Chondrocyte (in vitro differentiated cells): ENCODE measurements around the gene OLFM4. TPM values are rescaled to one million over a fixed set of nuclear protein-coding genes. Genes with fewer than 3 reads are reported as not detected.

Source experiments
- DNase-seq: peaks from one replicate; pipeline ENCODE4 v3.0.0; 2021; ENCODE audit warnings: mixed read lengths, low spot score
- H3K27ac Mint-ChIP-seq: one replicate; pipeline ENCODE4 v1.8.0; 2021; ENCODE audit warnings: mild to moderate bottlenecking, moderate library complexity, mixed read lengths; ENCODE audit not compliant: unreplicated experiment
- H3K27me3 Mint-ChIP-seq: 2 replicates; pipeline ENCODE4 v1.8.0; 2021; ENCODE audit warnings: low read depth, mixed read lengths
- H3K36me3 Mint-ChIP-seq: 2 replicates; pipeline ENCODE4 v1.8.0; 2021; ENCODE audit warnings: low read depth, mixed read lengths
- H3K4me1 Mint-ChIP-seq: 2 replicates; pipeline ENCODE4 v1.8.0; 2021; ENCODE audit warnings: low read depth, mild to moderate bottlenecking, mixed read lengths
- H3K4me3 Mint-ChIP-seq: one replicate; pipeline ENCODE4 v1.8.0; 2021; ENCODE audit warnings: mild to moderate bottlenecking, moderate library complexity, mixed read lengths; ENCODE audit not compliant: unreplicated experiment
- H3K9me3 Mint-ChIP-seq: 2 replicates; pipeline ENCODE4 v1.8.0; 2021; ENCODE audit warnings: low read depth, mixed read lengths
- total RNA-seq: library from RNA; stranded (reverse); gene quantifications from 3 replicates; pipeline ENCODE4 v1.2.1, GENCODE V29; 2021
- TF ChIP-seq, protein P1 (sequence below): fragments of 200-600 bp; sonication (generic); IDR thresholded peaks from 2 replicates; pipeline ENCODE4 v1.5.0; 2021; ENCODE audit warnings: antibody characterized with exemption, mild to moderate bottlenecking, moderate library complexity

The OLFM4 gene
- total RNA-seq, 1 donor from 2014 or later: 0.25 TPM

DNA sequence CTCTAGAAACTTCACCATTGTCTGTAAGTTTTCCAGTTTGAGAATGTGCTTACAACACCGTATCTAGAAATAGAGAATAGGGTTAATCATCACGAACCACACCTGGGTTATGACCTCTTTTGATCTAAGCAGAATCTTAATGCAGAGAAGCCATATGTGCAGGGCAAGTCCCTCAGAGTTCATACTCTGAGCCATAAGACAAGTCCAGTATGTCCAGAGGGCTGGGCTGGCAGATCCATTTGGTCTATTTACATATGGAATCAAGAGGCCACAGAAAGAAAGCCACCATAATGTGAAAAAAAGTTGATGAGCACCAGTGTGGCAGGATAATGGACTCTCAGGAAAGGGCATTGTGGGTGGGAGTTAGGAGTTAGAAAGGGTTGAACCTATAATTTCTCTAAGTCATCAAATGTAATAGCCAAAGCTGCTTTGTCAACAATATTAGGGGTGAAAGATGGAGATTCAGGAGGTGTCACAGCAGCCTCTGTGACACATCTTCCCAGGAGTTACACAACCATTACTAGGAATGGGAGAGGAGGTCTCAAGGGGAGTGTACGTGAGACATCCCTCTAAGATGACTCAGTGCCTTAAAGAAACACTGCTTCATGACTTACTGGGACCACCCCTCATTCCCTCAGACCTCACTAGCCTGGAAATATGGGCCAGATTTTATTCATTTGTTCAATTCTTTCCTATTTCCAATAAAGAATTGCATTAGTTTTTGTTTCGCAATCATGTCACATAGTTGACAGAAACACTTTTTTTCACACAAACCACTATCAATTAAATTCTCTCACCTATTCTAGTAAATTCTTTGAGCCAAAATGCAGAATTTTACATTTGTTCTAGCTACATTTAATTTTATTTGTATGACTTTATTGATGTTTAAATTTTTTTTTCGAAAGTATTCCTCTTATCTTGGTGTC, 30.4 kb upstream of the OLFM4 start:
- Mint-ChIP-seq H3K4me1 (no peaks in the 10 kb centered on the region), H3K27me3 (peaks cover under 1% of the 10 kb centered on the region), H3K36me3 (no peaks in the 10 kb centered on the region), H3K9me3 (no peaks in the 10 kb centered on the region), H3K27ac (no peak overlapping the region), H3K4me3 (no peak overlapping the region)
- no peak for DNase-seq
- TF ChIP-seq, protein P1, sequence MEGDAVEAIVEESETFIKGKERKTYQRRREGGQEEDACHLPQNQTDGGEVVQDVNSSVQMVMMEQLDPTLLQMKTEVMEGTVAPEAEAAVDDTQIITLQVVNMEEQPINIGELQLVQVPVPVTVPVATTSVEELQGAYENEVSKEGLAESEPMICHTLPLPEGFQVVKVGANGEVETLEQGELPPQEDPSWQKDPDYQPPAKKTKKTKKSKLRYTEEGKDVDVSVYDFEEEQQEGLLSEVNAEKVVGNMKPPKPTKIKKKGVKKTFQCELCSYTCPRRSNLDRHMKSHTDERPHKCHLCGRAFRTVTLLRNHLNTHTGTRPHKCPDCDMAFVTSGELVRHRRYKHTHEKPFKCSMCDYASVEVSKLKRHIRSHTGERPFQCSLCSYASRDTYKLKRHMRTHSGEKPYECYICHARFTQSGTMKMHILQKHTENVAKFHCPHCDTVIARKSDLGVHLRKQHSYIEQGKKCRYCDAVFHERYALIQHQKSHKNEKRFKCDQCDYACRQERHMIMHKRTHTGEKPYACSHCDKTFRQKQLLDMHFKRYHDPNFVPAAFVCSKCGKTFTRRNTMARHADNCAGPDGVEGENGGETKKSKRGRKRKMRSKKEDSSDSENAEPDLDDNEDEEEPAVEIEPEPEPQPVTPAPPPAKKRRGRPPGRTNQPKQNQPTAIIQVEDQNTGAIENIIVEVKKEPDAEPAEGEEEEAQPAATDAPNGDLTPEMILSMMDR: no peak

GRCh38 chr13:52999093-52999696, 29.4 kb upstream of the OLFM4 start:
- no peak overlapping the region for H3K4me3 Mint-ChIP-seq
- no peak for DNase-seq
- H3K36me3 Mint-ChIP-seq: no peaks in the 10 kb centered on the region
- H3K27me3 Mint-ChIP-seq: no peaks in the 10 kb centered on the region
- H3K27ac Mint-ChIP-seq: no peak overlapping the region
- H3K9me3 Mint-ChIP-seq: no peaks in the 10 kb centered on the region
- H3K4me1 Mint-ChIP-seq: no peaks in the 10 kb centered on the region
- TF ChIP-seq, protein P1: no peak

DNA sequence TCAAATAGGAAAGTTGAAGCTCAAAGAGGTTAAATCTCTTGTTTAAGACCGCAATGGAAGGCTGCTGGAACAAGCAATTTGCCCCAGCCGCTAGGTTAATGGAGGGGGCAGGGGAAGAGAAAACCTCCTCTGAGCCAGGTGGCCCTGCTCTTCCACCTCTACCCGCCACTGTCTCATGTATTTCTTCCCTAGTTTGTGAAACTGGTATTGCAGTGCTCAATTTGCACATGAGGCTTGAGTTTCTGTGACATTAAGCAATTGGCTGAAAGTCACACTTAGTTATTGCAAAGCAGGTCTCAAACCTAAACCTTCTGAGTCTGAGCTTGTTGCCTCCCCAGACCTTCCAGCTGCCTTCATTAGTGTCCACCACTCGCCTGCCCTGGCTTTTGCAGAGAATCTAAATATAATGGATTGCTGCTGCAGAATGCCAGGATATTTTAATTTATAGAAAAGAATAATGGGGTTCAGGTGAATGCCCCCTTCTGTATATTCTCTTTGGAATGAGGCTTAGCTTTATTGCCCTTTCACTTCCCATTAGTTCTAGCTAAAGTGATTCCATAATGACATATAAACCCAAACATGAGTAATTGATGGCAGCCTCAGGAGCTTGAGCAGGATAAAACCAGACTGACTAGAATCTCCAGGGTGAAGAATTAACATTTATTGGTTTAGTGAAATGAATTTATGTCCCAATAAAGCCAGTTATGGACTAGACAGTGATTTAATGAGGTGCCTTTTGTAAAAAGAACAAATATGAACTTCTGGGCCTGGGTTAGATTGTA, 27.0 kb upstream of the OLFM4 start:
- no peaks in the 10 kb centered on the region for H3K9me3 Mint-ChIP-seq
- TF ChIP-seq, protein P1: no peak
- no peaks in the 10 kb centered on the region for H3K27me3 Mint-ChIP-seq
- no peaks in the 10 kb centered on the region for H3K4me1 Mint-ChIP-seq
- DNase-seq: no peak
- H3K36me3 Mint-ChIP-seq: no peaks in the 10 kb centered on the region
- no peak overlapping the region for H3K27ac Mint-ChIP-seq
- no peak overlapping the region for H3K4me3 Mint-ChIP-seq

- Mint-ChIP-seq H3K27me3 (peaks cover 2% of the 10 kb centered on the region), H3K4me3 (no peak overlapping the region), H3K9me3 (no peaks in the 10 kb centered on the region), H3K36me3 (no peaks in the 10 kb centered on the region), H3K4me1 (no peaks in the 10 kb centered on the region), H3K27ac (no peak overlapping the region)
- TF ChIP-seq, protein P1: no peak
- DNase-seq: no peak
These were observed 24.0 kb upstream of the OLFM4 start for GRCh38 chr13:53004573-53004972.

- Mint-ChIP-seq H3K27me3 (peaks cover 2% of the 10 kb centered on the region), H3K4me3 (no peak overlapping the region), H3K27ac (no peak overlapping the region), H3K9me3 (no peaks in the 10 kb centered on the region), H3K4me1 (no peaks in the 10 kb centered on the region), H3K36me3 (no peaks in the 10 kb centered on the region)
- DNase-seq: no peak
- TF ChIP-seq, protein P1: no peak
These were observed 23.0 kb upstream of the OLFM4 start for GRCh38 chr13:53005626-53006025.
